H1 (cell line): ENCODE results near the gene NEDD4L. TPM values are rescaled to one million over a fixed set of nuclear protein-coding genes. Genes with fewer than 3 reads are reported as not detected.

Experiments
- CTCF ChIA-PET: fragments of 300-600 bp; sonication (Branson Sonifier 250); formaldehyde crosslinking; loops from one replicate; lab custom pipeline; 2021; ENCODE audit not compliant: partially characterized antibody; lab: Charles Lee
- POLR2A ChIA-PET: fragments of 300-600 bp; sonication (Branson Sonifier 250); formaldehyde crosslinking; loops from one replicate; lab custom pipeline; 2021; ENCODE audit warnings: inconsistent platforms; ENCODE audit not compliant: partially characterized antibody; lab: Charles Lee
- DNase-seq, 2 experiments: peaks; one replicate each; pipeline versions ENCODE4 v3.0.0 to v3.0.0-alpha.2; 2010 to 2022; ENCODE audit warnings: low spot score in 2 of 2, low read depth in 1 of 2, mixed read lengths in 1 of 2
- FAIRE-seq: peaks from 2 replicates; lab custom pipeline; 2011; peaks lifted over from hg19 to GRCh38; lab: Jason Lieb, UNC
- H2AFZ ChIP-seq: 2 replicates; pipeline ENCODE4 v1.8.1; 2012; ENCODE audit warnings: low read length, inconsistent platforms
- H2AK5ac ChIP-seq: 2 replicates; pipeline ENCODE4 v1.6.1; 2013; ENCODE audit warnings: low read depth, low read length
- H2BK120ac ChIP-seq: replicated peaks from 2 replicates; pipeline ENCODE3; 2013; ENCODE audit warnings: low read depth, low read length, inconsistent platforms
- H2BK12ac ChIP-seq: 2 replicates; pipeline ENCODE4 v1.6.1; 2013; ENCODE audit warnings: low read depth, low read length
- H2BK15ac ChIP-seq: 2 replicates; pipeline ENCODE4 v1.6.1; 2013; ENCODE audit warnings: low read length
- H2BK20ac ChIP-seq: 2 replicates; pipeline ENCODE4 v1.6.1; 2013; ENCODE audit warnings: low read length
- H2BK5ac ChIP-seq: 2 replicates; pipeline ENCODE4 v1.6.1; 2013; ENCODE audit warnings: low read depth, low read length
- H3K14ac ChIP-seq: 2 replicates; pipeline ENCODE4 v1.6.1; 2013; ENCODE audit warnings: inconsistent platforms; ENCODE audit not compliant: insufficient read length
- H3K18ac ChIP-seq: 2 replicates; pipeline ENCODE4 v1.6.1; 2013; ENCODE audit warnings: low read length; ENCODE audit errors: extremely low read depth
- H3K23ac ChIP-seq: 2 replicates; pipeline ENCODE4 v1.6.1; 2013; ENCODE audit warnings: inconsistent platforms; ENCODE audit not compliant: insufficient read length
- H3K23me2 ChIP-seq: 2 replicates; pipeline ENCODE4 v1.6.1; 2013; ENCODE audit warnings: low read depth, low read length
- H3K27ac ChIP-seq: 2 replicates; pipeline ENCODE4 v1.6.1; 2011; ENCODE audit warnings: low read depth, low read length, inconsistent platforms
- H3K27me3 ChIP-seq, 4 experiments: replicated peaks in 1 of 4; 1 replicate in 1 of 4; 2 replicates in 3 of 4; pipeline versions ENCODE4 v1.6.1 to v1.8.1; 2011 to 2013; ENCODE audit warnings: low read length in 3 of 4, mild to moderate bottlenecking in 3 of 4, inconsistent platforms in 2 of 4, mixed read lengths in 2 of 4, moderate library complexity in 1 of 4; ENCODE audit not compliant: control insufficient read depth in 3 of 4, insufficient read depth in 3 of 4; ENCODE audit errors: extremely low read depth in 1 of 4
- H3K36me3 ChIP-seq, 4 experiments: 2 replicates each; pipeline versions ENCODE4 v1.6.1 to v1.8.1; 2011 to 2013; ENCODE audit warnings: mild to moderate bottlenecking in 4 of 4, low read length in 3 of 4, moderate library complexity in 2 of 4, control low read depth in 1 of 4, inconsistent platforms in 1 of 4; ENCODE audit not compliant: insufficient read depth in 4 of 4, control insufficient read depth in 2 of 4
- H3K4ac ChIP-seq: replicated peaks from 2 replicates; pipeline ENCODE3; 2013; ENCODE audit warnings: low read length, low read depth, mixed read lengths, inconsistent platforms; ENCODE audit not compliant: insufficient read length
- H3K4me1 ChIP-seq, 4 experiments: replicated peaks in 1 of 4; 1 replicate in 1 of 4; 2 replicates in 3 of 4; pipeline versions ENCODE4 v1.6.1 to v1.8.1; 2011 to 2013; ENCODE audit warnings: low read length in 3 of 4, inconsistent platforms in 2 of 4, mixed read lengths in 1 of 4; ENCODE audit not compliant: insufficient read depth in 4 of 4, control insufficient read depth in 3 of 4
- H3K4me2 ChIP-seq, 2 experiments: 2 replicates each; pipeline versions ENCODE4 v1.6.1 to v1.8.1; 2011 to 2013; ENCODE audit warnings: low read depth in 2 of 2, low read length in 2 of 2, control low read depth in 1 of 2, inconsistent platforms in 1 of 2, mild to moderate bottlenecking in 1 of 2; ENCODE audit not compliant: insufficient read depth in 1 of 2
- H3K4me3 ChIP-seq, 4 experiments: fragments of 200-600, 300-600 bp in 1 of 4; sonication (generic), shearing (Covaris generic), sonication (Bioruptor Twin) in 1 of 4; 2 replicates each; pipeline versions ENCODE4 v1.5.1 to v1.8.1; 2011 to 2016; ENCODE audit warnings: low read length in 4 of 4, low read depth in 3 of 4, control low read depth in 2 of 4, inconsistent platforms in 2 of 4, mild to moderate bottlenecking in 2 of 4, mixed read lengths in 1 of 4, moderate library complexity in 1 of 4; ENCODE audit not compliant: insufficient read depth in 2 of 4; ENCODE audit errors: extremely low read depth in 1 of 4
- H3K56ac ChIP-seq: replicated peaks from 2 replicates; pipeline ENCODE3; 2013; ENCODE audit warnings: low read depth, mild to moderate bottlenecking, mixed read lengths, low read length, inconsistent platforms; ENCODE audit not compliant: insufficient read length
- H3K79me1 ChIP-seq: 2 replicates; pipeline ENCODE4 v1.6.1; 2013; ENCODE audit warnings: low read depth, low read length, control low read depth
- H3K79me2 ChIP-seq, 2 experiments: 2 replicates each; pipeline versions ENCODE4 v1.6.1 to v1.8.1; 2012 to 2013; ENCODE audit warnings: low read length in 2 of 2, mild to moderate bottlenecking in 2 of 2, inconsistent platforms in 1 of 2; ENCODE audit not compliant: insufficient read depth in 2 of 2, control insufficient read depth in 1 of 2
- H3K9ac ChIP-seq, 4 experiments: replicated peaks in 1 of 4; 1 replicate in 1 of 4; 2 replicates in 3 of 4; pipeline versions ENCODE4 v1.6.1 to v1.8.1; 2011 to 2013; ENCODE audit warnings: low read depth in 3 of 4, low read length in 3 of 4, control low read depth in 2 of 4, mild to moderate bottlenecking in 2 of 4, moderate library complexity in 2 of 4, inconsistent platforms in 1 of 4; ENCODE audit errors: extremely low read depth in 1 of 4
- H3K9me3 ChIP-seq, 2 experiments: 2 replicates each; pipeline versions ENCODE4 v1.6.1 to v1.8.1; 2012 to 2013; ENCODE audit warnings: mild to moderate bottlenecking in 2 of 2, moderate library complexity in 2 of 2, control low read depth in 1 of 2, inconsistent platforms in 1 of 2, low read depth in 1 of 2, low read length in 1 of 2, mixed read lengths in 1 of 2; ENCODE audit not compliant: insufficient read depth in 2 of 2
- H4K20me1 ChIP-seq, 2 experiments: replicated peaks in 1 of 2; 2 replicates each; pipeline versions ENCODE3 to v1.8.1; 2011 to 2013; ENCODE audit warnings: inconsistent platforms in 2 of 2, low read length in 2 of 2, mild to moderate bottlenecking in 1 of 2; ENCODE audit not compliant: insufficient read depth in 2 of 2, control insufficient read depth in 1 of 2
- H4K5ac ChIP-seq: 2 replicates; pipeline ENCODE4 v1.6.1; 2013; ENCODE audit warnings: low read length, low read depth, mixed read lengths, inconsistent platforms; ENCODE audit not compliant: insufficient read length
- H4K8ac ChIP-seq: 2 replicates; pipeline ENCODE4 v1.8.0; 2013; ENCODE audit warnings: mild to moderate bottlenecking, moderate library complexity, low read length, inconsistent platforms; ENCODE audit not compliant: insufficient read depth; ENCODE audit errors: extremely low read depth
- H4K91ac ChIP-seq: replicated peaks from 2 replicates; pipeline ENCODE3; 2013; ENCODE audit warnings: low read length, mixed read lengths, inconsistent platforms; ENCODE audit not compliant: insufficient read length
- BRCA1 ChIP-seq: IDR thresholded peaks from 2 replicates; pipeline ENCODE4 v1.6.1; 2012; ENCODE audit warnings: low read depth, low read length, improper control_type of control experiment
- CHD1 ChIP-seq: IDR thresholded peaks from 2 replicates; pipeline ENCODE4 v1.6.1; 2012; ENCODE audit warnings: low read depth, low read length, improper control_type of control experiment
- CREB1 ChIP-seq: IDR thresholded peaks from 2 replicates; pipeline ENCODE4 v1.6.1; 2012; ENCODE audit warnings: inconsistent platforms
- EP300 ChIP-seq, 2 experiments: IDR thresholded peaks; 1 replicate in 1 of 2; 2 replicates in 1 of 2; pipeline ENCODE4 v1.6.1; 2011 to 2012; ENCODE audit warnings: low read depth in 2 of 2, low read length in 2 of 2, mild to moderate bottlenecking in 2 of 2, borderline replicate concordance in 1 of 2, inconsistent platforms in 1 of 2, moderate library complexity in 1 of 2
- FOSL1 ChIP-seq: IDR thresholded peaks from 2 replicates; pipeline ENCODE4 v1.6.1; 2011; ENCODE audit warnings: mild to moderate bottlenecking, low read depth, low read length, moderate library complexity; ENCODE audit not compliant: insufficient read depth
- KDM4A ChIP-seq: IDR thresholded peaks from one replicate; pipeline ENCODE4 v1.7.1; 2012; ENCODE audit warnings: low read depth, mild to moderate bottlenecking, moderate library complexity, low read length, inconsistent platforms; ENCODE audit not compliant: severe bottlenecking
- POLR2A ChIP-seq, 2 experiments: IDR thresholded peaks; 1 replicate in 1 of 2; 2 replicates in 1 of 2; pipeline ENCODE4 v1.6.1; 2011; ENCODE audit warnings: low read depth in 2 of 2, low read length in 2 of 2, mild to moderate bottlenecking in 2 of 2; ENCODE audit errors: control extremely low read depth in 1 of 2
- RBBP5 ChIP-seq: IDR thresholded peaks from 2 replicates; pipeline ENCODE4 v1.7.1; 2012; ENCODE audit warnings: low read depth, mild to moderate bottlenecking, inconsistent platforms, low read length, moderate library complexity, borderline replicate concordance
- SIRT6 ChIP-seq: IDR thresholded peaks from one replicate; pipeline ENCODE4 v1.7.1; 2012; ENCODE audit warnings: low read length, inconsistent platforms
- WGBS, 2 experiments: shearing (Covaris generic) in 1 of 2; methylation state at CpG; one replicate each; pipeline versions ENCODE4 v1.1.6 to v1.1.7; 2013 to 2015; ENCODE audit warnings: low lambda C conversion rate in 2 of 2, mixed read lengths in 2 of 2, inconsistent platforms in 1 of 2, low coverage in 1 of 2, missing lambda C conversion rate in 1 of 2; ENCODE audit not compliant: insufficient replicate concordance in 2 of 2, insufficient coverage in 1 of 2, insufficient read length in 1 of 2; ENCODE audit errors: extremely low coverage in 1 of 2, missing lambda C conversion rate in 1 of 2; 5-methylcytosine and 5-hydroxymethylcytosine counted together
- polyA plus RNA-seq, 7 experiments: library from polyadenylated mRNA; depleted of rRNA in 3 of 7; stranded (reverse) in 5 of 7; unstranded in 2 of 7; fragments of >200 nt in 5 of 7; fragments of 200-250 nt in 2 of 7; gene quantifications; 1 replicate in 5 of 7; 2 replicates in 1 of 7; 4 replicates in 1 of 7; pipeline versions ENCODE4 v1.2.1 to v1.2.3, GENCODE V29; 2011 to 2013; ENCODE audit warnings: missing spikeins in 2 of 7, mixed read lengths in 2 of 7
- total RNA-seq: library from RNA; stranded (reverse); fragmentation: NEBNext Ultra II Directional; extraction: Animal tissue kit (Norgen Biotek cat#: 25700); gene quantifications from 2 replicates; pipeline ENCODE4 v1.2.1, GENCODE V29; 2021
- TF ChIP-seq, protein P1 (sequence below), 3 experiments: IDR thresholded peaks; 1 replicate in 2 of 3; 2 replicates in 1 of 3; pipeline versions ENCODE4 v1.5.1 to v1.6.1; 2011; ENCODE audit warnings: low read length in 3 of 3, mild to moderate bottlenecking in 3 of 3, inconsistent platforms in 2 of 3, low read depth in 1 of 3, moderate library complexity in 1 of 3; ENCODE audit not compliant: insufficient read depth in 1 of 3; ENCODE audit errors: control extremely low read depth in 1 of 3
- TF ChIP-seq, protein P2 (sequence below): IDR thresholded peaks from 2 replicates; pipeline ENCODE4 v1.6.1; 2012; ENCODE audit warnings: inconsistent platforms

Gene NEDD4L
- total and polyA plus RNA-seq, 2 of the 8 experiments (the other 6 are each of a cell fraction or from before 2014, with no cell fraction given) = 37.3 to 69.8 TPM

DNA sequence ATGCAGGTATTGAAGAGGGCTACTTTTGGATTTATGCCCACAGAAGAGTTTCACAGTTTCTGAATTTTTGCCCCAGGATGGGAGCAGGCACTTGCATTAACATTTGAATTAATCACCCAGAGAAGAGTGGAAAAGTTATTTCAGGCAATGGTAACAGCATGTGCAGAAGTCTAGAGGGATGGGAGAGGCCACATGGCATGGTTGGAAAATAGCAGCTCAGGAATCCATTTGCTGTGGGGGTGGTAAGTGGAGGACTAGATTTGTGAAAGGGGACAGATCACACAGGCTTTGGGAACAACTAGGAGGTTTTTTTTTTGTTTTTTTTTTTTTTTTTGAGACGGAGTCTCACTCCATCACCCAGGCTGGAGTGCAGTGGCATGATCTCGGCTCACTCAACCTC is 65.2 kb downstream of the NEDD4L start:
- no peak overlapping the region for H3K9ac ChIP-seq
- FAIRE-seq = no peak
- TF ChIP-seq, protein P1, sequence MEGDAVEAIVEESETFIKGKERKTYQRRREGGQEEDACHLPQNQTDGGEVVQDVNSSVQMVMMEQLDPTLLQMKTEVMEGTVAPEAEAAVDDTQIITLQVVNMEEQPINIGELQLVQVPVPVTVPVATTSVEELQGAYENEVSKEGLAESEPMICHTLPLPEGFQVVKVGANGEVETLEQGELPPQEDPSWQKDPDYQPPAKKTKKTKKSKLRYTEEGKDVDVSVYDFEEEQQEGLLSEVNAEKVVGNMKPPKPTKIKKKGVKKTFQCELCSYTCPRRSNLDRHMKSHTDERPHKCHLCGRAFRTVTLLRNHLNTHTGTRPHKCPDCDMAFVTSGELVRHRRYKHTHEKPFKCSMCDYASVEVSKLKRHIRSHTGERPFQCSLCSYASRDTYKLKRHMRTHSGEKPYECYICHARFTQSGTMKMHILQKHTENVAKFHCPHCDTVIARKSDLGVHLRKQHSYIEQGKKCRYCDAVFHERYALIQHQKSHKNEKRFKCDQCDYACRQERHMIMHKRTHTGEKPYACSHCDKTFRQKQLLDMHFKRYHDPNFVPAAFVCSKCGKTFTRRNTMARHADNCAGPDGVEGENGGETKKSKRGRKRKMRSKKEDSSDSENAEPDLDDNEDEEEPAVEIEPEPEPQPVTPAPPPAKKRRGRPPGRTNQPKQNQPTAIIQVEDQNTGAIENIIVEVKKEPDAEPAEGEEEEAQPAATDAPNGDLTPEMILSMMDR (IDR thresholded peaks at IDR 0.05; ENCODE audit: control extremely low read depth in 1 of 3, insufficient read depth in 1 of 3, low read depth in 1 of 3, low read length in 3 of 3) = no peak
- TF ChIP-seq CREB1 (no peak), RBBP5 (no peak), CHD1 (no peak), POLR2A (IDR thresholded peaks at IDR 0.05; ENCODE audit: control extremely low read depth in 1 of 2, low read depth in 2 of 2, low read length in 2 of 2) (no peak), KDM4A (no peak), BRCA1 (no peak), FOSL1 (no peak), EP300 (IDR thresholded peaks at IDR 0.05; ENCODE audit: borderline replicate concordance in 1 of 2, low read depth in 2 of 2, low read length in 2 of 2) (no peak), SIRT6 (no peak)
- TF ChIP-seq, protein P2, sequence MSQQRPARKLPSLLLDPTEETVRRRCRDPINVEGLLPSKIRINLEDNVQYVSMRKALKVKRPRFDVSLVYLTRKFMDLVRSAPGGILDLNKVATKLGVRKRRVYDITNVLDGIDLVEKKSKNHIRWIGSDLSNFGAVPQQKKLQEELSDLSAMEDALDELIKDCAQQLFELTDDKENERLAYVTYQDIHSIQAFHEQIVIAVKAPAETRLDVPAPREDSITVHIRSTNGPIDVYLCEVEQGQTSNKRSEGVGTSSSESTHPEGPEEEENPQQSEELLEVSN = no peak

More for the DNA sequence above, 65.2 kb downstream of the NEDD4L start:
- Histone ChIP-seq H3K4ac (no peak overlapping the region), H3K14ac (no peak overlapping the region), H3K4me2 (no peak overlapping the region), H2BK12ac (no peak overlapping the region), H3K4me3 (no peak overlapping the region), H2BK20ac (no peak overlapping the region), H4K5ac (no peak overlapping the region), H2AFZ (no peak overlapping the region), H2BK5ac (no peak overlapping the region), H4K20me1 (peaks cover 3 to 6% of the 10 kb centered on the region in 2 experiments), H3K9me3 (no peaks in the 10 kb centered on the region), H4K8ac (no peak overlapping the region), H3K79me2 (peaks cover 0 to 68% of the 10 kb centered on the region in 2 experiments; a peak in 3 of 4 replicates), H4K91ac (no peak overlapping the region), H3K27ac (no peak overlapping the region), H3K79me1 (peaks cover 7% of the 10 kb centered on the region), H2BK120ac (no peak overlapping the region), H3K23ac (no peak overlapping the region), H2AK5ac (no peak overlapping the region), H3K18ac (no peak overlapping the region), H2BK15ac (no peak overlapping the region), H3K27me3 (no peaks in the 10 kb centered on the region), H3K23me2 (no peaks in the 10 kb centered on the region), H3K56ac (no peak overlapping the region), H3K4me1 (peaks cover 1 to 17% (median 11%) of the 10 kb centered on the region in 4 experiments; a peak in 6 of 7 replicates), H3K36me3 (no peaks in the 10 kb centered on the region)
- CTCF ChIA-PET = interaction anchor here (0.9 to 1.9 kb wide), 4 partner anchors 11 to 56 kb away, joined by 3 to 7 read pairs (median 6); no protein-coding TSS in a partner anchor
- POLR2A ChIA-PET = interaction anchor here (1.7 kb wide), 1 partner anchor 16 kb away, joined by 3 read pairs; no protein-coding TSS in a partner anchor
- DNase-seq = no peak
- 100% methylated on average over 1 of the region's 2 CpGs; no CpG with 5 or more reads in 1 of the 2 experiments for WGBS, 2 experiments
